Left lung (tissue), 10 donors: ENCODE data around the gene PTPRN2. TPM values are rescaled to one million over a fixed set of nuclear protein-coding genes. Genes with fewer than 3 reads are reported as not detected.

Experiments used
- ATAC-seq: fragments of 200-7000 bp; cut with Tn5 transposase; one replicate; pipeline ENCODE4 v1.9.1; 2020; ENCODE audit warnings: moderate library complexity
- DNase-seq, 4 donors: peaks; one replicate each; pipeline ENCODE4 v3.0.0-alpha.2; 2013 to 2020
- H3K27ac ChIP-seq, 2 donors: fragments of 200-600 bp; sonication (generic) in 1 of 2; one replicate each; pipeline versions ENCODE4 v1.5.0 to v1.8.0; 2020 to 2021
- H3K27me3 ChIP-seq, 2 donors: fragments of 200-600 bp; sonication (generic) in 1 of 2; one replicate each; pipeline versions ENCODE4 v1.5.0 to v1.8.0; 2020 to 2021
- H3K36me3 ChIP-seq, 2 donors: fragments of 200-600 bp; sonication (generic) in 1 of 2; one replicate each; pipeline versions ENCODE4 v1.5.0 to v1.8.0; 2020 to 2021
- H3K4me1 ChIP-seq, 2 donors: fragments of 200-600 bp; one replicate each; pipeline ENCODE4 v1.8.0; 2021
- H3K4me3 ChIP-seq, 2 donors: fragments of 200-600 bp; sonication (generic) in 1 of 2; one replicate each; pipeline versions ENCODE4 v1.5.0 to v1.8.0; 2020 to 2021; ENCODE audit warnings: mild to moderate bottlenecking in 1 of 2
- H3K9me3 ChIP-seq, 2 donors: fragments of 200-600 bp; sonication (generic) in 1 of 2; one replicate each; pipeline versions ENCODE4 v1.5.0 to v1.8.0; 2020 to 2021
- intact Hi-C, 2 donors: fragments of 100-400 bp; cut with DNase I; formaldehyde crosslinking; loops; one replicate each; pipeline versions ENCODE4 v1.11.2 to v1.14.2; 2022
- polyA plus RNA-seq, 6 donors: library from polyadenylated mRNA; unstranded; fragments of 120-200 nt; gene quantifications; one replicate each; pipeline ENCODE4 v1.2.1, GENCODE V29; 2013; ENCODE audit not compliant: insufficient read length in 6 of 6
- total RNA-seq, 2 donors: library from RNA; stranded (reverse); fragmentation: NEBNext Ultra II Directional; extraction: Animal tissue kit (Norgen Biotek cat#: 25700); gene quantifications; one replicate each; pipeline ENCODE4 v1.2.1, GENCODE V29; 2021
- TF ChIP-seq, protein P1 (sequence below), 2 donors: fragments of 200-600 bp; sonication (generic) in 1 of 2; IDR thresholded peaks; one replicate each; pipeline versions ENCODE4 v1.5.0 to v1.8.0; 2021; ENCODE audit warnings: antibody characterized with exemption in 2 of 2
- donor health status: DM: no; HTN: yes; CAD: no.
- donor health status: DM: no; HTN: no; CAD: no.

PTPRN2 gene
- total and polyA plus RNA-seq, 8 donors: 4.0 to 7.8 (median 6.8) TPM

DNA sequence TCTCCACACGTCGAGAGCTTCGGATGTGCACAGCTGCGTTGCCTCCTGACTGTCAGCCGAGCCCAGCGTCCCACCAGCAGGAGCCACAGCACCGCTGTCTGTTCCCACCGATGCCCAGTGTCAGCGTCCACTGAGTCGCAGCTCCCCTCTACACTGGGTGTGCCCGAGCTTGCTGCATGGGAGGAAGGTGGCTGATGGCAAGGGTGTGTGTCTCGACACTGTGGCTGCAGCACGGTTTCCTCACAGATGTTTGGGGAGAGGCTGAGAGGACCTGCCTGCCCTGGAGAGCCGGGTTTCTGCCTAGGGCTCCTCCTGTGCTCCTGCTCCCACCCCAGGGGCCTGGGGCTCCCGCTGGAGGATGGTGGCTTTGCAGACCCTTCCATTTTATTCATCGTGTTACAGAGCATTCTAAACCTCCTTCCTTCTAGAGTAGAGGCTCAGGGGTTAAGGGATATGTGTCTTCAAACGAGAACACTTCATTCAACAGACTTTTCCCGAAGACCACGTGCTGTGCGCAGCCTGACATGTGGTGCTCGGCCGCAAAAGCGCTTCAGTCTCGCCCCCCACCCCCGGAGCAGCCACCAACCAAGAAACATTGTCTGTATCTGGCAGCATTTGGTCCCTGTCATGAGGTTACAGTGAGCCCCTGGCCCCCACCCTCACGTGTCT lies 866.0 kb downstream of the PTPRN2 start:
- DNase-seq (no peak), ATAC-seq (no peak)
- TF ChIP-seq, protein P1, sequence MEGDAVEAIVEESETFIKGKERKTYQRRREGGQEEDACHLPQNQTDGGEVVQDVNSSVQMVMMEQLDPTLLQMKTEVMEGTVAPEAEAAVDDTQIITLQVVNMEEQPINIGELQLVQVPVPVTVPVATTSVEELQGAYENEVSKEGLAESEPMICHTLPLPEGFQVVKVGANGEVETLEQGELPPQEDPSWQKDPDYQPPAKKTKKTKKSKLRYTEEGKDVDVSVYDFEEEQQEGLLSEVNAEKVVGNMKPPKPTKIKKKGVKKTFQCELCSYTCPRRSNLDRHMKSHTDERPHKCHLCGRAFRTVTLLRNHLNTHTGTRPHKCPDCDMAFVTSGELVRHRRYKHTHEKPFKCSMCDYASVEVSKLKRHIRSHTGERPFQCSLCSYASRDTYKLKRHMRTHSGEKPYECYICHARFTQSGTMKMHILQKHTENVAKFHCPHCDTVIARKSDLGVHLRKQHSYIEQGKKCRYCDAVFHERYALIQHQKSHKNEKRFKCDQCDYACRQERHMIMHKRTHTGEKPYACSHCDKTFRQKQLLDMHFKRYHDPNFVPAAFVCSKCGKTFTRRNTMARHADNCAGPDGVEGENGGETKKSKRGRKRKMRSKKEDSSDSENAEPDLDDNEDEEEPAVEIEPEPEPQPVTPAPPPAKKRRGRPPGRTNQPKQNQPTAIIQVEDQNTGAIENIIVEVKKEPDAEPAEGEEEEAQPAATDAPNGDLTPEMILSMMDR (IDR thresholded peaks at IDR 0.05): no peak
- intact Hi-C loops: no loop called here
- H3K9me3 ChIP-seq: no peaks in the 10 kb centered on the region
- H3K27ac ChIP-seq: no peak overlapping the region
- H3K27me3 ChIP-seq: peaks cover 0 to 26% of the 10 kb centered on the region in 2 donors
- no peak overlapping the region for H3K4me3 ChIP-seq
- H3K36me3 ChIP-seq: no peaks in the 10 kb centered on the region
- no peaks in the 10 kb centered on the region for H3K4me1 ChIP-seq

DNA sequence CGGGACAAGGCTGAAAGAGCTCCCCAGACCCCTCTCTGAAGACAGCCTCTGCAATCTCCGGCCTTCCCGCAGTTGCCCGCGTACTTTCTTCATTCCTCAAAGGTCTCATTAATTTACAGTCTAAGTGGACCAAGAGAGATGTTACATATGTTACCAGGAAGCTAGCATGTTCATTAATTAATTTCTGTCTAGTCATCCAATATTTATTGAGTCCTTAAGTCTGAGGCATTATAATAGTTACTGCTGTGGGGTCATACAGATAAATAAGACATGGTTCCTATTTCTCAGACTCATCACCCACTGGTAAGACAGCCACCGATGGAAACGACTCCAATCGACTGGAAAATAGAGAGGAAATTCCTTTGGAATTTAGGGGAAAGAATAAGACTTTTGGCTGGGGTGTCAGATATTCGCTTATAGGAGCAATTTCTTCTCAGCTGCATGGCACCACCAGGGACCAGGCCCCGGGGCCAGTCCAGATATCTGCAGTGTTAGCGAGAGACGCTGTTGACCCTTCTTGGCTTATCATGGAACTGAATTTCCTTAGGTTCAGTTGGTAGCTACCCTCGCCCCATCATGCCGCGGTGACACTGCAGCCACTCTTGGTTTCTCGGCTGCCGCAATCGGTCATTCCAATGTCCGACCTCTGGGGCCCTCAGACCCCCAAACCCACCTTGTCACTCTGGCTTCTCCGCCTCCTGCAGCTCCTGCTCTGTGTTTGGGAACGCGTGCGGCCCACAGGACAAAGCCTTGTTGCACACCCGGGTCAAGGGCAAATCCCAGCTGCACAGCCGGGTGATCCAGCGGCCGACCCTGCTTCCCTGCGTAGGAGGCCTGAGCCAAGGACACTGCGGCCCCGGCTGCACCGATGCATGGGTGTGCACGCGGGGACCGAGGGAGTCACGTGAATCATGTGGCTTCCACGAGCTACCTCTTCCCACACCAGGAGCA lies 867.6 kb downstream of the PTPRN2 start:
- peaks cover 0 to 26% of the 10 kb centered on the region in 2 donors for H3K27me3 ChIP-seq
- H3K4me1 ChIP-seq: no peaks in the 10 kb centered on the region
- no peak overlapping the region for H3K27ac ChIP-seq
- intact Hi-C loops: no loop called here
- TF ChIP-seq, protein P1 (IDR thresholded peaks at IDR 0.05): no peak
- ATAC-seq: no peak
- H3K4me3 ChIP-seq: no peak overlapping the region
- H3K9me3 ChIP-seq: no peaks in the 10 kb centered on the region
- DNase-seq: no peak
- no peaks in the 10 kb centered on the region for H3K36me3 ChIP-seq

DNA sequence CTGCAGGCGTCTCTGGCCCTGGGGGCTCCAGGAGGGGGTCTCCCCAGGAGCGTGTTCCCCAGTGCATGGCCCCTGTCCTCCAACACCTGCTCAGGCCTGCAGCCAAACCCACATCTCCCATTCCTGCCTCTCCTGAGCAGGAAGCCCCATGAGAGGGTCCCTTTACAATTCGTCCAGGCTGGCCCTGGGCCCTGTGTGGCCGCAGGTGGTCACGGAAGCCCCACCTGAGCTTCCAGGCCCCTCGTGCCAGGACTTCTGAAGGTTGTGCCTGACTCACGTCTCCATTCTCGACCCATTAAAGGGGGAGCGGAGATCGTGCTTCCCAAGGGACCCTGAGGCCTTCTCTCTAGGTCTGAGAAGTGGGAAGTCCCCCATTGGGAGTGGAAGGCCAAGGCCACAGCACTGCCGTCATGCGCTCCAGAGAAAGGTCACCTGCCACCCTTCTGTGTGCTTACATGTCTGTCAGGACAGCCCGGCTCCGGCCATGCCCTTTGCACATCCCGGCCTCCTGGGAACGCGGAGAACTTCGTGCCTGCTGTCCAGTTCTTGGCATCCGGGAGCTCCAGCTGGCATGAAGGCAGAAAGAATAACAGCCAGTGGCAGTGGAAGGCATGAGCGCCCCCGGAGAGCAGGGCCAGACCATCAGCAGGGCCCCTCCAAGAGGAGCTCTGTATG lies 868.5 kb downstream of the PTPRN2 start:
- ATAC-seq (no peak), DNase-seq (no peak)
- Histone ChIP-seq H3K36me3 (no peaks in the 10 kb centered on the region), H3K4me1 (no peaks in the 10 kb centered on the region), H3K27me3 (peaks cover 0 to 25% of the 10 kb centered on the region in 2 donors), H3K4me3 (no peak overlapping the region), H3K27ac (no peak overlapping the region), H3K9me3 (no peaks in the 10 kb centered on the region)
- intact Hi-C loops: no loop called here
- TF ChIP-seq, protein P1 (IDR thresholded peaks at IDR 0.05): no peak

DNA sequence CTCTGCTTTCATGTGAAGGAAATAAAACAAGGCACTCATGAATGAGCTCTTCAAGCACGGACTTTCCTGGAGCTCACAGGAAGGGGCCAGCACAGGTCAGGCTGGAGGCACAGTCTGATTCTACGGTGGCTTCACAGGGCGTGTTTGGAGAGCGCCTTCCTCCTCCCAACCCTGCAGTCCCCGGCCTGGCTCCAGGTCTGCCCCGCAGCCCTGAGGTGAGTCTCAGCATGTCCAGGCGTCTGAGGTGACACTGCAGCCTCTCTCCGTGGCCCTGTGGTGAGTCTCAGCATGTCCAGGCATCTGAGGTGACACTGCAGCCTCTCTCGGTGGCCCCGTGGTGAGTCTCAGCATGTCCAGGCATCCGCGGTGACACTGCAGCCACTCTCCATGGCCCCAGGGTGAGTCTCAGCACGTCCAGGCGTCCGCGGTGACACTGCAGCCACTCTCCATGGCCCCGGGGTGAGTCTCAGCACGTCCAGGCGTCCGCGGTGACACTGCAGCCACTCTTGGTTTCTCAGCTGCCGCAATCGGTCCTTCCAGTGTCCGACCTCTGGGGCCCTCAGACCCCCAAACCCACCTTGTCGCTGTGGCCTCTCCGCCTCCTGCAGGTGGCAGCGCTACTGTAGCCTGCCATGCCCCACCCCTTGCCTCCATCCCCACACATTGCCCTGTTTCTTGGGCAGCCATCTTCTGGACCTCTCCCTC lies 869.2 kb downstream of the PTPRN2 start:
- TF ChIP-seq, protein P1 (IDR thresholded peaks at IDR 0.05): no peak
- no peak overlapping the region for H3K27ac ChIP-seq
- no peak overlapping the region for H3K4me3 ChIP-seq
- peaks cover 0 to 19% of the 10 kb centered on the region in 2 donors for H3K27me3 ChIP-seq
- ATAC-seq (no peak), DNase-seq (no peak)
- no peaks in the 10 kb centered on the region for H3K4me1 ChIP-seq
- intact Hi-C loops: no loop called here
- H3K9me3 ChIP-seq: no peaks in the 10 kb centered on the region
- no peaks in the 10 kb centered on the region for H3K36me3 ChIP-seq
